Non-pigmented ciliary epithelial cell (primary cell): ENCODE data around the gene ATP11A.
"Not testable (repeated sequence)": the region's sequence is repeated elsewhere in the genome, so short reads cannot be mapped to it uniquely, and the experiment has no call there.

ENCODE experiments used
- DNase-seq: peaks from one replicate; pipeline ENCODE4 v3.0.0-alpha.2; 2010; ENCODE audit warnings: low read depth

Gene ATP11A

GRCh38 chr13:112692586-112692985, 2.7 kb downstream of the ATP11A start:
- no peak for DNase-seq

- DNase-seq = peak; percentile 18
Observed at GRCh38 chr13:112693831-112694497, 4.1 kb downstream of the ATP11A start.

- no peak for DNase-seq
Observed at GRCh38 chr13:112695121-112695520, 5.3 kb downstream of the ATP11A start.

- DNase-seq = no peak
Observed at GRCh38 chr13:112696001-112696868, 6.4 kb downstream of the ATP11A start.

GRCh38 chr13:112696869-112697465, 7.1 kb downstream of the ATP11A start:
- no peak for DNase-seq

GRCh38 chr13:112697756-112698655, 8.2 kb downstream of the ATP11A start:
- no peak for DNase-seq

GRCh38 chr13:112699322-112699918, 9.6 kb downstream of the ATP11A start:
- DNase-seq = no peak

- no peak for DNase-seq
Observed at GRCh38 chr13:112700291-112701060, 10.6 kb downstream of the ATP11A start.

- no peak for DNase-seq
Observed at GRCh38 chr13:112702341-112702985, 12.6 kb downstream of the ATP11A start.

GRCh38 chr13:112702986-112703379, 13.1 kb downstream of the ATP11A start:
- DNase-seq = no peak

GRCh38 chr13:112703449-112704284, 13.8 kb downstream of the ATP11A start:
- no peak for DNase-seq

- no peak for DNase-seq
Observed at GRCh38 chr13:112704308-112705145, 14.7 kb downstream of the ATP11A start.

- DNase-seq = no peak
Observed at GRCh38 chr13:112705286-112705685, 15.4 kb downstream of the ATP11A start.

- DNase-seq = no peak
Observed at GRCh38 chr13:112706171-112706570, 16.3 kb downstream of the ATP11A start.

- DNase-seq = no peak
Observed at GRCh38 chr13:112708560-112709240, 18.9 kb downstream of the ATP11A start.

GRCh38 chr13:112709316-112709715, 19.5 kb downstream of the ATP11A start:
- DNase-seq = not testable (repeated sequence)
